Measurements from ENCODE around the gene ALG1.

ALG1 gene

GRCh38 chr16:5071681-5072333, at the start of gene ALG1:
TSS of gene ALG1 (plus strand) at chr16:5071843. CDS start at chr16:5071850, 7 bp downstream.
- H3K27ac ChIP-seq = peak within 1 kb of the TSS; percentile 59
- DNase-seq (ENCODE audit: low read depth, low spot score) = peak; percentile 24

- no peak for DNase-seq (ENCODE audit: low read depth, low spot score)
- no peak overlapping the region for H3K27ac ChIP-seq
Measured at GRCh38 chr16:5022521-5022920, 49.1 kb upstream of the ALG1 start.

- no peak overlapping the region for H3K27ac ChIP-seq
- peak; percentile 22 for DNase-seq (ENCODE audit: low read depth, low spot score)
Measured at GRCh38 chr16:5024632-5025031, 47.0 kb upstream of the ALG1 start.

- DNase-seq (ENCODE audit: low read depth, low spot score) = no peak
- no peak overlapping the region for H3K27ac ChIP-seq
Measured at GRCh38 chr16:5025171-5025632, 46.4 kb upstream of the ALG1 start.

GRCh38 chr16:5026664-5027063, 45.0 kb upstream of the ALG1 start:
- no peak overlapping the region for H3K27ac ChIP-seq
- DNase-seq (ENCODE audit: low read depth, low spot score) = no peak

GRCh38 chr16:5027086-5027485, 44.6 kb upstream of the ALG1 start:
- H3K27ac ChIP-seq = no peak overlapping the region
- DNase-seq (ENCODE audit: low read depth, low spot score) = no peak

GRCh38 chr16:5027575-5028235, 43.9 kb upstream of the ALG1 start:
- H3K27ac ChIP-seq = no peak overlapping the region
- DNase-seq (ENCODE audit: low read depth, low spot score) = no peak

GRCh38 chr16:5028950-5029475, 42.6 kb upstream of the ALG1 start:
- no peak overlapping the region for H3K27ac ChIP-seq
- no peak for DNase-seq (ENCODE audit: low read depth, low spot score)

GRCh38 chr16:5030251-5030870, 41.3 kb upstream of the ALG1 start:
- no peak for DNase-seq (ENCODE audit: low read depth, low spot score)

GRCh38 chr16:5031601-5032000, 40.0 kb upstream of the ALG1 start:
- DNase-seq (ENCODE audit: low read depth, low spot score) = no peak
- no peak overlapping the region for H3K27ac ChIP-seq

More at GRCh38 chr16:5030251-5030870, 41.3 kb upstream of the ALG1 start:
- H3K27ac ChIP-seq = no peak overlapping the region

- no peak overlapping the region for H3K27ac ChIP-seq
Measured at GRCh38 chr16:5032748-5033167, 38.9 kb upstream of the ALG1 start.

GRCh38 chr16:5033256-5034166, 38.1 kb upstream of the ALG1 start, which contains the start of gene NAGPA:
TSS of gene NAGPA (minus strand) at chr16:5033935. CDS start at chr16:5033914, 21 bp downstream.
- peak; percentile 29 for DNase-seq (ENCODE audit: low read depth, low spot score)
- H3K27ac ChIP-seq = peak within 1 kb of the TSS; percentile 28

More at GRCh38 chr16:5032748-5033167, 38.9 kb upstream of the ALG1 start:
- no peak for DNase-seq (ENCODE audit: low read depth, low spot score)

GRCh38 chr16:5034167-5034523, 37.5 kb upstream of the ALG1 start:
- H3K27ac ChIP-seq = peak overlapping the region; percentile 28
- no peak for DNase-seq (ENCODE audit: low read depth, low spot score)

GRCh38 chr16:5035909-5036227, 35.8 kb upstream of the ALG1 start:
- H3K27ac ChIP-seq = no peak overlapping the region

GRCh38 chr16:5036228-5037156, 35.2 kb upstream of the ALG1 start:
- DNase-seq (ENCODE audit: low read depth, low spot score) = no peak

More at GRCh38 chr16:5035909-5036227, 35.8 kb upstream of the ALG1 start:
- DNase-seq (ENCODE audit: low read depth, low spot score) = no peak

GRCh38 chr16:5040451-5040850, 31.2 kb upstream of the ALG1 start:
- no peak overlapping the region for H3K27ac ChIP-seq
- DNase-seq (ENCODE audit: low read depth, low spot score) = no peak

More at GRCh38 chr16:5036228-5037156, 35.2 kb upstream of the ALG1 start:
- no peak overlapping the region for H3K27ac ChIP-seq

- DNase-seq (ENCODE audit: low read depth, low spot score) = peak; percentile 37
- no peak overlapping the region for H3K27ac ChIP-seq
Measured at GRCh38 chr16:5041600-5042133, 30.0 kb upstream of the ALG1 start.

GRCh38 chr16:5042574-5043171, 29.0 kb upstream of the ALG1 start:
- DNase-seq (ENCODE audit: low read depth, low spot score) = no peak
- no peak overlapping the region for H3K27ac ChIP-seq

All from epithelial cell of prostate (primary cell).